Measurements from ENCODE around the gene MSH3.

The MSH3 gene

GRCh38 chr5:80763873-80764647, 109.6 kb downstream of the MSH3 start:
- Histone ChIP-seq H4K20me1 (ENCODE audit: insufficient read depth, low read length) (no peaks in the 10 kb centered on the region), H3K27ac (ENCODE audit: low read length) (no peak overlapping the region), H3K9ac (ENCODE audit: low read length) (no peak overlapping the region), H3K79me2 (ENCODE audit: low read length) (no peaks in the 10 kb centered on the region), H3K4me1 (ENCODE audit: low read length) (no peaks in the 10 kb centered on the region), H3K4me3 (ENCODE audit: low read length) (no peak overlapping the region), H3K36me3 (replicated peaks; ENCODE audit: low read depth, low read length) (no peaks in the 10 kb centered on the region), H3K4me2 (ENCODE audit: low read length) (no peak overlapping the region), H2AFZ (ENCODE audit: low read depth, low read length) (no peak overlapping the region), H3K9me3 (ENCODE audit: insufficient read depth, low read length) (no peaks in the 10 kb centered on the region), H3K27me3 (ENCODE audit: low read depth, low read length) (no peaks in the 10 kb centered on the region)
- no peak for TF ChIP-seq EZH2phosphoT487 (IDR thresholded peaks at IDR 0.05; ENCODE audit: low read depth)
- TF ChIP-seq, protein P1, sequence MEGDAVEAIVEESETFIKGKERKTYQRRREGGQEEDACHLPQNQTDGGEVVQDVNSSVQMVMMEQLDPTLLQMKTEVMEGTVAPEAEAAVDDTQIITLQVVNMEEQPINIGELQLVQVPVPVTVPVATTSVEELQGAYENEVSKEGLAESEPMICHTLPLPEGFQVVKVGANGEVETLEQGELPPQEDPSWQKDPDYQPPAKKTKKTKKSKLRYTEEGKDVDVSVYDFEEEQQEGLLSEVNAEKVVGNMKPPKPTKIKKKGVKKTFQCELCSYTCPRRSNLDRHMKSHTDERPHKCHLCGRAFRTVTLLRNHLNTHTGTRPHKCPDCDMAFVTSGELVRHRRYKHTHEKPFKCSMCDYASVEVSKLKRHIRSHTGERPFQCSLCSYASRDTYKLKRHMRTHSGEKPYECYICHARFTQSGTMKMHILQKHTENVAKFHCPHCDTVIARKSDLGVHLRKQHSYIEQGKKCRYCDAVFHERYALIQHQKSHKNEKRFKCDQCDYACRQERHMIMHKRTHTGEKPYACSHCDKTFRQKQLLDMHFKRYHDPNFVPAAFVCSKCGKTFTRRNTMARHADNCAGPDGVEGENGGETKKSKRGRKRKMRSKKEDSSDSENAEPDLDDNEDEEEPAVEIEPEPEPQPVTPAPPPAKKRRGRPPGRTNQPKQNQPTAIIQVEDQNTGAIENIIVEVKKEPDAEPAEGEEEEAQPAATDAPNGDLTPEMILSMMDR (IDR thresholded peaks at IDR 0.05; ENCODE audit: low read depth, low read length) = no peak

GRCh38 chr5:80764786-80765185, 110.3 kb downstream of the MSH3 start:
- Histone ChIP-seq H3K9ac (ENCODE audit: low read length) (no peak overlapping the region), H3K4me3 (ENCODE audit: low read length) (no peak overlapping the region), H3K9me3 (ENCODE audit: insufficient read depth, low read length) (no peaks in the 10 kb centered on the region), H3K27ac (ENCODE audit: low read length) (no peak overlapping the region), H3K27me3 (ENCODE audit: low read depth, low read length) (no peaks in the 10 kb centered on the region), H3K36me3 (replicated peaks; ENCODE audit: low read depth, low read length) (no peaks in the 10 kb centered on the region), H3K79me2 (ENCODE audit: low read length) (no peaks in the 10 kb centered on the region), H4K20me1 (ENCODE audit: insufficient read depth, low read length) (no peaks in the 10 kb centered on the region), H3K4me1 (ENCODE audit: low read length) (no peaks in the 10 kb centered on the region), H3K4me2 (ENCODE audit: low read length) (no peak overlapping the region), H2AFZ (ENCODE audit: low read depth, low read length) (no peak overlapping the region)
- TF ChIP-seq, protein P1 (IDR thresholded peaks at IDR 0.05; ENCODE audit: low read depth, low read length) = no peak
- TF ChIP-seq EZH2phosphoT487 (IDR thresholded peaks at IDR 0.05; ENCODE audit: low read depth) = no peak

- Histone ChIP-seq H3K36me3 (replicated peaks; ENCODE audit: low read depth, low read length) (no peaks in the 10 kb centered on the region), H3K27ac (ENCODE audit: low read length) (no peak overlapping the region), H4K20me1 (ENCODE audit: insufficient read depth, low read length) (no peaks in the 10 kb centered on the region), H3K27me3 (ENCODE audit: low read depth, low read length) (no peaks in the 10 kb centered on the region), H2AFZ (ENCODE audit: low read depth, low read length) (no peak overlapping the region), H3K4me3 (ENCODE audit: low read length) (no peak overlapping the region), H3K9ac (ENCODE audit: low read length) (no peak overlapping the region), H3K4me1 (ENCODE audit: low read length) (no peaks in the 10 kb centered on the region), H3K79me2 (ENCODE audit: low read length) (no peaks in the 10 kb centered on the region), H3K4me2 (ENCODE audit: low read length) (no peak overlapping the region), H3K9me3 (ENCODE audit: insufficient read depth, low read length) (no peaks in the 10 kb centered on the region)
- no peak for TF ChIP-seq EZH2phosphoT487 (IDR thresholded peaks at IDR 0.05; ENCODE audit: low read depth)
- TF ChIP-seq, protein P1 (IDR thresholded peaks at IDR 0.05; ENCODE audit: low read depth, low read length) = no peak
Observed at GRCh38 chr5:80777347-80778287, 123.2 kb downstream of the MSH3 start.

GRCh38 chr5:80780024-80780423, 125.6 kb downstream of the MSH3 start:
- Histone ChIP-seq H3K36me3 (replicated peaks; ENCODE audit: low read depth, low read length) (no peaks in the 10 kb centered on the region), H3K79me2 (ENCODE audit: low read length) (no peaks in the 10 kb centered on the region), H4K20me1 (ENCODE audit: insufficient read depth, low read length) (no peaks in the 10 kb centered on the region), H3K27me3 (ENCODE audit: low read depth, low read length) (no peaks in the 10 kb centered on the region), H2AFZ (ENCODE audit: low read depth, low read length) (no peak overlapping the region), H3K4me2 (ENCODE audit: low read length) (no peak overlapping the region), H3K9ac (ENCODE audit: low read length) (no peak overlapping the region), H3K9me3 (ENCODE audit: insufficient read depth, low read length) (no peaks in the 10 kb centered on the region), H3K27ac (ENCODE audit: low read length) (no peak overlapping the region), H3K4me3 (ENCODE audit: low read length) (no peak overlapping the region), H3K4me1 (ENCODE audit: low read length) (no peaks in the 10 kb centered on the region)
- TF ChIP-seq, protein P1 (IDR thresholded peaks at IDR 0.05; ENCODE audit: low read depth, low read length) = no peak
- TF ChIP-seq EZH2phosphoT487 (IDR thresholded peaks at IDR 0.05; ENCODE audit: low read depth) = no peak

All from OCI-LY3 (cell line).